GM20000 (cell line): ENCODE results near the gene CDCA7.

Experiments
- DNase-seq: peaks from one replicate; pipeline ENCODE4 v3.0.0; 2012; ENCODE audit warnings: low spot score
- TF ChIP-seq, protein P1 (sequence below): IDR thresholded peaks from 2 replicates; pipeline ENCODE4 v1.5.1; 2012; ENCODE audit warnings: mild to moderate bottlenecking, control low read depth; ENCODE audit errors: extremely low read depth, missing control alignments

The CDCA7 gene

DNA sequence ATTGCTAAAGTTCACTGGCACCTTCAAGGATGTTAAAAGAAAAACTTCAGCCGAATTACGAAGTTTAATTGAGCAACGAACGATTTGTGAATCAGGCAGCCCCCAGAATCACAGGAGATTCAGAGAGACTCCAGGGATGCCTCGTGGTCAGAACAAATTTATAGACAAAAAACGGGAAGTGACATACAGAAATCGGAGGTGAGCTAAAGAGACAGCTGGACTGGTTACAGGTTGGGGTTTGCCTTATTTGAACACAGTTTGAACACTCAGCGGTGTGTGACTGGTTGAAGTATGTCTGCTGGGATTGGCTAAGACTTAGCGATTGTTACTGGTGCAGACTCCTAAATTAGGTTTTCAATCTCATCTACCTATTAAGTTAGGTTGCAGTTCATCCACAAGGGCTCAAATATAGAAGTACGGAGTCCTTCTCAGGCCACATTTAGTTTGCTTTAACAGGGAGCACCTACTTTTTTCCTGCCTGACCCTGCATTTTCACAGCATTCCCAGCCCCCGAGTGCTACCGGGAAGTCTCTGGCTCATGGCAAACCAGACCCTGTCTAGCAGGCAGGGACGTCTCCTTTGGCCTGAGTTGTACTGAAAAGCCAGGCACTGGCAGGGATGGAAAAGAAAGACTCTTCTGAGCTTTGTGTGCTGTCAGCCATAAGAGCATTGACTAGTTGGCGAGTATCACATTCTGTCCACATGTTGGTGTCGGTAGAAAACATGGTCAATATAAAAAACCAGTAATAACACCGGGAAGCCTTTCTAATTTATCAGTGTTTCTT, 41.1 kb downstream of the CDCA7 start:
- DNase-seq: no peak

GRCh38 chr2:173397539-173397938, 42.9 kb downstream of the CDCA7 start:
- DNase-seq: no peak
- TF ChIP-seq, protein P1, sequence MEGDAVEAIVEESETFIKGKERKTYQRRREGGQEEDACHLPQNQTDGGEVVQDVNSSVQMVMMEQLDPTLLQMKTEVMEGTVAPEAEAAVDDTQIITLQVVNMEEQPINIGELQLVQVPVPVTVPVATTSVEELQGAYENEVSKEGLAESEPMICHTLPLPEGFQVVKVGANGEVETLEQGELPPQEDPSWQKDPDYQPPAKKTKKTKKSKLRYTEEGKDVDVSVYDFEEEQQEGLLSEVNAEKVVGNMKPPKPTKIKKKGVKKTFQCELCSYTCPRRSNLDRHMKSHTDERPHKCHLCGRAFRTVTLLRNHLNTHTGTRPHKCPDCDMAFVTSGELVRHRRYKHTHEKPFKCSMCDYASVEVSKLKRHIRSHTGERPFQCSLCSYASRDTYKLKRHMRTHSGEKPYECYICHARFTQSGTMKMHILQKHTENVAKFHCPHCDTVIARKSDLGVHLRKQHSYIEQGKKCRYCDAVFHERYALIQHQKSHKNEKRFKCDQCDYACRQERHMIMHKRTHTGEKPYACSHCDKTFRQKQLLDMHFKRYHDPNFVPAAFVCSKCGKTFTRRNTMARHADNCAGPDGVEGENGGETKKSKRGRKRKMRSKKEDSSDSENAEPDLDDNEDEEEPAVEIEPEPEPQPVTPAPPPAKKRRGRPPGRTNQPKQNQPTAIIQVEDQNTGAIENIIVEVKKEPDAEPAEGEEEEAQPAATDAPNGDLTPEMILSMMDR: peak; percentile 8

More for the DNA sequence above, 41.1 kb downstream of the CDCA7 start:
- TF ChIP-seq, protein P1: no peak

DNA sequence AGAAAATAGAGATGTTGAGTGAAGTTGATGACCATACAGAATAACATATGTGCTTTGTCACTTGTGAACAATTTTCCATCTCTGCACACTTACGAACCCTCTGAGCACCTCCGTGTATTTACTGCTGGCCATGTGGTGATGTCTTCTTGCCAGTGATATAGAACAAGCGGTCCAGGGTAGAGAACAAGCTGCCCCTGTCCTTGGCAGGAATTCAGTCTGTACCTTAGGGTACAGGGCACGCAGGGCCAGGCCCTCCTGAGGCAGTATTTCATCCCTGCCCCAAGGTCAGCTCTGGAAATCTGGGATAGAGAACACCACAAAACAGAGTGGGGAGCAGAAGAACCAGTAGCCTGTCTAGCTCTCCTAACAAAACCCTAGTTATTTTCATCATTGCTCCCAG, 44.6 kb downstream of the CDCA7 start:
- TF ChIP-seq, protein P1: no peak
- DNase-seq: no peak

DNA sequence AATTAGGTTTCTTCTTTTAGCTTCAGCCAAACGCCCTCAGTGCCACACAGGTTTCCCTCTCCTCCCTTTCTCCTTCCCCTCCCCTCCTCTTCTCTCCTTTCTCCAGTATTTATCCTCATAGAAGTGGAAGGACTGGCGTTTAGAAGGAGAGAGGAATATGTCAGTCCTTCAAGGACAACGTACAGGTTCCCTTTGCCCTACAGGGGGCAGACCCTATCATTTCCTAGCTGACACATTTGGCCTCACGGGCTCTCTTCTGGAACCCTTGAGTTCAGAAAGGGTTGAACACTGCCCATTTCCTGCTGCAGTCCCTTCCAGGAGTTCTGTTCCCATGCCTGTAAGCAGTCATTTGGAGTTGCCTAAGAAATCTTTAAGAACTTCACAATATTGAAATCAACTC, 46.1 kb downstream of the CDCA7 start:
- TF ChIP-seq, protein P1: no peak
- no peak for DNase-seq

GRCh38 chr2:173401716-173402326, 47.1 kb downstream of the CDCA7 start:
- TF ChIP-seq, protein P1: no peak
- DNase-seq: no peak

GRCh38 chr2:173402405-173402974, 47.8 kb downstream of the CDCA7 start:
- TF ChIP-seq, protein P1: peak; percentile 81
- DNase-seq: peak; percentile 81
